ENCODE data around the gene IRF2BP2.

IRF2BP2 gene

DNA sequence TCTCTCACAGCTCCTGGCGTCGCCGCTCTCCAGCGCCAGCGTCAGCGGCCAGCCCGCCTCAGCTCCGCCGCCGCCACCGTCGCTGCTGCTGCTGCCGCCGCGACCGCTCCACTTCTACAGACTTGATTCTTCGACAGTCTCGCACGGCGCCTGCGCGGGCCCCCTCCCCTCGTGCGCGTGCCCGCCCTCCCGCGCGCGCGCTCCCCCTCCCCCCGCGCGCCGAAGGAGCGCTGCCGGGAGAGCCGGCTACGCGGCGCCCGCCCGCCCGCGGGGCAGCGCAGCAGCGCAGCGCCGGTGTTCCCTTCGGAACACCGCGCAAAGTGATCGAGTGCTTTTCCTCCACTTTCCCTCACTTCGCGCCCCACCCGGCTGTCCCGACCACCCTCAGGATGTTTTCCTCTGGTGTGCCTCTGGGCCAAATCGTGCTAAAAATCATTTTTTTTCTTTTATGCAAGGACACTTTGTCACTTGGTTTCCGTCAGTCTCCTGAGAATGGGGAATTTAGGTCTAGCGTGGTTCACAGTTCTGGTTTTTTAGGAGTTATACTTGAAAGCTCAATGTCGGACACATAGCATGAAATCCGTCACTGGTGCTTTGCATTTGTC is at the start of gene IRF2BP2:
Gene IRF2BP2, minus strand, starts transcription at position 118 of the 605 bp plus-strand sequence. CDS start 684 bp downstream, outside the sequence.
- DNase-seq, result peak; percentile 70 to 97 (median 80)
- intact Hi-C loops (cut with DNase I), result loop anchor here (5.0 to 10.0 kb wide), 3 partner anchors 67 to 472 kb away; no protein-coding TSS in a partner anchor

DNA sequence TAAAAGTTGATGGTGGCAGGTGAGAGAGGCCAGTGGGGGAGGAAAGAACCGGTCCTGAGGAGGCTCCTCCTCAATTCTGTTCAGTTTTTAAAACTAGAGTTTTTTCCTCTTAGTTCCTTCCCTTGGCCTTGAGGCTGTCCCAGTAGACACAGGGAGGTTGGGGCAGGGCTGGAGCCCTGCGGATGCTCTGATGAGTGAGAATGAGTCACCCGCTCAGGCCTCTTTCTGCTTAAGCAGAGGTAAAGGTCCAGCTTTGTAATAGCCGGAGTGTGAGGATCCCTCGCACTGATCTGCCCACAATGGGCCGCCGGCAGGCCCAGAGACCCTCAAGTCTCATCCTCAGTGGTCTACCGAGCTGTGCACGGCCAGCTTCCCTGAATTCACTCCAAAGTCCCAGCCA is 49.6 kb upstream of the IRF2BP2 start:
- no peak for DNase-seq
- intact Hi-C loops (cut with DNase I), result no loop called here

DNA sequence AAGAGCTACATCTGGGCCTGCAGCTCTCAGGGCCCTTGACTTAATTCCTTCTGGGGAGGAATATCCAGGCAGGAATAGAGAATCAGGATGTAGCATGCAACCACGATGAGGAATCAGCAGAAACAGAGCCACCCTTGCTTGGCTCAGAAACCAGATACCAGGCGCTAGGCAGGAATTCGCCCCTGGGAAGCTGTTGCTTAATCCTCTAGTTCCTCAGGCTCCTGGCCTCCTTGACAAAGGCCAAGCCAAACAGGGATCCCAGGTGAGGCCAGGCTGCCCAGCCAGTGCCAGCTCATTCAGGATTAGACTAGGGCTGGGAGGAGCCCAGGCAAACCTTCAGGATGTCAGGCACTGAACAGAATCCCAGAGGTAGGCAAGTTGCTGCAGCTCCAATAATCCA is 48.2 kb upstream of the IRF2BP2 start:
- no peak for DNase-seq
- intact Hi-C loops (cut with DNase I), result no loop called here

DNA sequence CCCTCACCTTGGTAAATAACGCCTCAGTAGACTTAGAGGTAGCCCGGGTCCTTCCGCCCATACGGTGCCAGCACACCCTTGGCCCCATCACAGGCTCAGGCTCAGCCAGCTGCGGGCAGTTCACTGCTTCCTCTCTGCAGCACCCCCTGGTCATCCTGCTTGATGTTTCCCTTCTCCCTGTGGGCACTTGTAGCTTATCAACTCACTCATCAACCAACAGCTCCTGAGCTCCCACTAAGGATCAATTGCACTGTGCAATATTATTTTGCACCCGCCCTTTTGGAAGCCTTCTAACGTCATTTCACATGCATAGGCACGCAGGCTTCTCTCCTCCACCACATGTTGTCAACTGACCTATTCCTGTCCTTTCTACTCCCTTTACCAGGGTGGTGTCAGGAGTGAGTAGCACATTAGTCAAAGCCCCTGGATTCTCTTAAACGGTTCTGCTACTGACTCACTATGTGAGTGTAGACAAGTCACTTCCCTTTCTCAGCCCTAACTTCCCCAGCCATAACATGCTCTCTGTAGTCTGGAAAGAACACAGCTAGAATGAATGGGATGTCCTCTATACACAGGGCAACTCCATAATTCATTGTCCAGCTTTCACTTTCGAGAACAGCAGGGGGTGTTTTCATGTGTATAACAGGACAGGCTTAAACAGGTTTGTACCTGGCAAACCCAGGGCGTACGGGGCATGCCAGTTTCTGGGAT is 47.1 kb upstream of the IRF2BP2 start:
- DNase-seq, result no peak
- intact Hi-C loops (cut with DNase I), result no loop called here

DNA sequence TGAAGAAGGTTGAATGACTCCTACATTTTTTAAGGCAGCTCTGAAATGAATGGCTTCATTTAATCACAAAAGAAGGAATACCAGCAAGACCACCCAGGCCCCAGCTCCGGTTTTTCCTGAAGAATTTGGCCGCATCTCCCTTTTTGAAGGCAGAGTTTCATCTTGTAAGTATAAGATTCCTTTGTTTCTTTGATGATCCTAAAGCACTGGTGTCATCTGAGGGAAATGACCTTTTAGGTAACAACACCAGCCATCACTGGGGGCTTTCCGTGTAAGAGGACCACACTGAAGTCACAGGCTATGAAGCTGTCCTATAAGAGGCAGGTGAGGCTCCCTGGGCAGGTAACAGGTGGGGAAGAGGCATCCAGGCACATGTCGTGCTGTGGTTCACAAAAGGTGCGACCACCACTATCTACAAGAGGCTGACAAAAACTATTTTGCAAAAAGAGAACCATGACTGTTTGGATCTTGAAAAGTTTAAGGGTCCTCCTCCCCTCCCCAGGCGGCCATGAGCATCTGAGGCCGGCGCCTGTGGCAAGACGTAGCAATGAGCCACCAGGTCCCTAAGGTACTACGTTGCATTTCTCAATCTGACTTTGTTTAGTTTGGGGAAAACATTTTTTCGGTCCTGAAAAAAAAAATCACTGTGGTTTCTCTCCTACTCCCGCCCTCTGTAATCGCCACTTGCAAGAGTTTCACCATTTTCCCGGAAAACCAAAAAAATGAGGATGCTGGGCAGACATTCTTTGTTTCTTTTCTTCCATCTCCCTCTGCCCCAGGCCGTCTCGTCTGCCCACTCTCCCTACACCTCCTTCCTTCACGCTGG is 46.3 kb upstream of the IRF2BP2 start:
- intact Hi-C loops (cut with DNase I), result no loop called here
- no peak for DNase-seq

DNA sequence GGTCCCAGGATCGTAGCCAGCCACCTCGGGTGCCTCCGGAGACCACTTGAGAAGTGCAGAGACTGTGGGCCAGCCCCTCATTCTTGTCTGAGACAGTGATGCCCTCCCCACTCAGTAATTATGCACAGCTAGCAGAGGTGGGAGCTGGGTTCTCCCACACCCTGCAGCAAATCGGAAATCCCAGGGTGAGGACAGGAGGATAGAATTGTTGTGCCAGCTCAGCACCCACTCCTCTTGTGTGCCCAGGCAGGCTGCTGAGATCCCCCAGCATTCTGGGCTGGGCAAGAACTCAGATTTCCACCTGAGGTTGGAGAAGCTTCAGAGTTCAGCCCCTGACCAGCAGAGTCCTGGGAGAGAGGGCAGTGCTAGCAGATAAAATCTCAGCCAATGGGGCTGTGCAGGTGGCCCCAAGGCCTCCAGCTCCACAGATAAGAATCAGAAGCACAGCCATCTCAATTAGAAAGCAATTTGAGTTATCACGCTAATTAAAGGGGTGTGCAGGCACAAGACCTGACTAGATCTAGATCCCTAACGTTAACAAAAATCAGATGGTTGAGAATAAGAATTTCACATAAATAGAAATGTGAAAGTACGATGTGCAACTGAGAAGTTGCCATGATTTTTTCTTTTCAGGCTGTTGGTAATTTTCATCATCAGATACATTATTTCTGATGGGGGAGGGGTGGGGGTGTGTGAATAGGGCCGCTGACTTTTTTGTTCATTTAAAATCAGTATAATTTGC is 45.5 kb upstream of the IRF2BP2 start:
- intact Hi-C loops (cut with DNase I), result no loop called here
- no peak for DNase-seq

DNA sequence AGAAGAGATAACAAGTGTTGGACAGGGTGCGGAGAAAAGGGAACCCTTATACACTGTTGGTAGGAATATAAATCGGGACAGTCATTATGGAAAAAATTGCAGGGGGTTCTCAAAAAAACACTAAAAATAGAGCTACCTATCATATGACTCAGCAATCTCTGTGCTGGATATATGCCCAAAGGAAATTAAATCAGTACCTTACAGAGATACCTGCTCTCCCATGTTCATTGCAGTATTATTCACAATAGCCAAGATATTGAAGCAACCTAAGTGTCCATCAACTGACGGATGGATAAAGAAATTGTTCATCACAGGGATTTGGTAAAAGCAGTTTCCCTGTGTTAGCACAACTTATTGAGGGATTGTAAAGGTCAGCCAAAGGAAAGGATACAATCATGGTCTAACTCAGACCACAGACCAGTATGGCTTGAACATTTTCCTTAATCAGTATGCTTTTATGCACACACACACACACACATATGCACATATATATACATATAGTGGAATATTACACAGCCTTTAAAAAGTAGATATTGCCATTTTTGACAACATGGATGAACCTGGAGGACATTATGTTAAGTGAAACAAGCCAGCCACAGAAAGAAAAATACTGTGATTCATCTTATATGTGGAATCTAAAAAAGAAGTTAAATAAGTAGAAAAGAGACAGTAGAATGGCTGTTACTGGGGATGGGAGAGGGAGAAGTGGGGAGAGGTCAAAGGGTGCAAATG is 44.2 kb upstream of the IRF2BP2 start:
- no peak for DNase-seq
- intact Hi-C loops (cut with DNase I), result no loop called here

DNA sequence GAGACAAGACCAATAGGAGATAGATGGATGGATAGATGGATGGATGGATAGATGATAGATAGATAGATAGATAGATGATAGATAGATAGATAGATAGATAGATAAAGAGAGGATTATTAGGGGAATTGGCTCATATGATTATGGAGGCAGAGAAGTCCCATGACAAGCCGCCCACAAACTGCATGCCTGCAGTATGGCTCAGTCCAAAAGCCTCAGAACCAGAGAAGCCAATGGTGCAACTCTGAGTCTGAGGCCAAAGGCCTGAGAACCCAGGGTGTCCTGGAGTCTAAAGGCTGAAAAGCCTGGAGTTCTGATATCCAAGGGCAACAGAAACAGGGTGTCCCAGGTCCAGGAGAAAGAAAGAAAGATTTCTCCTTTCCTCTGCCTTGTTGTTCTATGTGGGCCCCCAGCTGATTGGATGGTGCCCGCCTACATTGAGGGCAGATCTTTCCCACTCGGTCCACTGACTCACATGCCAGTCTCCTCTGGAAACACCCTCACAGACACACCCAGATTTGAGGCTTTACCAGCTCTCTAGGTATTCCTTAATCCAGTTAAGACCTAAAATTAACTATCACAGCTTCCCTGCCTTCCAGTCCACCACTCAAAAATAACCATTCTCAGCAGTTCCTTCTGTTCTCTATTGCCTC is 39.6 kb upstream of the IRF2BP2 start:
- no peak for DNase-seq
- intact Hi-C loops (cut with DNase I), result no loop called here

DNA sequence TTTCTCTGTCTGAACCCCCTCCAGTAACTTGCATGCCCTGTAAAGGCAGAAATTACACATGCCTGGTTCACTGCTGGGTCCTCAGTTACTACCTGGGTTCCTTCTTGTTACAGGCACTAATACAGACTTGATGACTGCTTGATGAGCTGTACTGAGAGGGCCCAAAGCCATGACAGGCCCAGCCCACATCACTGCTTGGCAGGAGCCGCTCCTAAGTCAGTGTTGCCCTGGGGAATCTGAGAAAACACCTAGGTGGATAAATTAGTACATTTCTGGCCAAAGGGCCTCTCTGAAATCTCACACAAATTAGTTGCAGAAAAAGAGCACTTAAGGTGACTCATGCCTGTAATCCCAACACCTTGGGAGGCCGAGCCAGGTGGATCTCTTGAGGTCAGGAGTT is 37.8 kb upstream of the IRF2BP2 start:
- DNase-seq, result no peak
- intact Hi-C loops (cut with DNase I), result no loop called here

DNA sequence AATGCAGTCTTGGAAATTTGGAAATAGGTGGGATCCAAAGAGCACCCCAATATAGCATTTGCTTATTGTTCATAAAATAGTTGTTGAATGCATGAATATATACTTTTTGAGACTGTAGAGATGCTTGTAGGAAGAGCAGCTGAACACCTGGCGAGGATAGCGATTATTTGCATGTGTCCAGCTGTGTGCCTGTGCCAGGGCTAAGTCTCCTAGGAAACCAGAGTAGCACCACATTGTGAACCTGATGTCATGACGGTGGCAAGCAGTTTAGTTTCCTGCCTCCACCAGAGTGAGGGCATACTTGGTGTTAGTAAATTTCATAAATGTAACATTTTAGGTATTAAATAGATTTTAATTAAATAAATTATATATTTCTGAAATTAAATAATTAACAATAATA is 37.3 kb upstream of the IRF2BP2 start:
- intact Hi-C loops (cut with DNase I), result no loop called here
- DNase-seq, result no peak

DNA sequence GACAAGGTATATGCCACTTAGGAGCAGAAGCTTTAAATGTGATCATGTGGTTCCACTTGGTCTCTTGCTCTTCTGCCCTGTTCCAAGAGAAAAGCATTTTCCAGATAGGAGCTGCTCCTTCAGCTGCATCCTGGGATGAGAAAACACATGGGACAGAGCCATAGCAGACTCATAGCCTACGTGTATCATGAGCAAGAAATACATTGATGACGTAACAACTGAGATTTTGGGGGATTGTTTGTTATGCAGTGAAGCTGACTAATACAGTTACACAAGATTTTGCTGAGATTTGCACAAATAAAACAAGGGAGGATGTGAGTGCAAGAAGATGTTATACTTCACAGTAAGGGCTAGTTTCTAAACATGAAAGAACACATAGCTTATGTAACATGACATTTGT is 36.0 kb upstream of the IRF2BP2 start:
- no peak for DNase-seq
- intact Hi-C loops (cut with DNase I), result no loop called here

DNA sequence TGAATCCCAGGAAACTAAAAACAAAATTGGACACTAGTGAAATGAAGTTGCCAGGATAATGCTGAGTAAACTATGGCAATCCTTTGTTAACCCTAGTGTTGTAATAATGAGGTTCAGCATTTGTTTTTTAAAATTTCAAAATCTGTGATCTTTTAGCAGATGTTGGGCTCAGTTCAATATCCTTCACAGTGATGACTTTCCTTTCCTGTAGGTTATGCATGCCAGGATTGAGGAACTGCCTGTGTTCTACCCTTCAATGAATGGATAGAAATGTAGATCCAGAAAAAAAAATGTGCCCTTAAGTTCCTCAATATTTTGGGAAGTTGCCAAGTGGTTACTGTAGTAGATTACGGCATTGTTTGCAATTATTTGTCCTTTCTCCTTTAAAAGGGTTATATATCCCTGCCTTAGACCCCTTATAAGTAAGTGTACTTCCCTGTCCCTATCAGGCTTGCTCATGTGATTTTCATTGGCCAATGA is 35.5 kb upstream of the IRF2BP2 start:
- intact Hi-C loops (cut with DNase I), result no loop called here
- DNase-seq, result no peak

DNA sequence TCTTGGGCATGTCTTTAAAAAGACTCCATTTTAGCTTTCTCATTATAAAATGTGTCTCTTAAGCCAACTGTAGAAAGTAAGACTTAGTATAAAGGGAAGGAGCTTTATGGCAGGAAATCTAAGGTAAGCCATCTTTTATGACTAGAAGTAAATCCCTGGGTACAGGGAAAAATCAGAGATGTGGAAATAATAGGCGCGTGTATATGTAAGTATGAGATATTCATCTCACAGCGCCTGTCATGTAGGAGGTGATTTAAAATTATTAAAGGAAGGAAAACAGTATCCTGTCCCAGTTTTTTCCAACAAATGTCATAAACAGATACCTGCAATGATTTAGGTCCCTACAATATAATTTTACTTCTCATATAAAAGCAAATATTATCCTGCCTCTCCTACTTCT is 35.0 kb upstream of the IRF2BP2 start:
- no peak for DNase-seq
- intact Hi-C loops (cut with DNase I), result no loop called here

DNA sequence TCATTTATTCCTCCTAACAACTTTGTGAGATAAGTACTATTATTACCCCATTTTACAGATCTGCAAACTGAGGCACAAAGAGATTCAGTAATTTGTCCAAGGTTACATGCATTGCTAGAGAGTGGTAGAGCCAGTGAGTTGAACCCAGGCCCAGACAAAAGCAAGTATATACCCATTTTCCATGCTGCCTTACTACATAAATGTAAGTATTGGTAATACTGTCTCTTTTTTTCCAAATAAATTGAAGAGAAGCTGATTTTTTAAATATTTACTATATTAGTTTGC is 33.8 kb upstream of the IRF2BP2 start:
- intact Hi-C loops (cut with DNase I), result no loop called here
- DNase-seq, result no peak

DNA sequence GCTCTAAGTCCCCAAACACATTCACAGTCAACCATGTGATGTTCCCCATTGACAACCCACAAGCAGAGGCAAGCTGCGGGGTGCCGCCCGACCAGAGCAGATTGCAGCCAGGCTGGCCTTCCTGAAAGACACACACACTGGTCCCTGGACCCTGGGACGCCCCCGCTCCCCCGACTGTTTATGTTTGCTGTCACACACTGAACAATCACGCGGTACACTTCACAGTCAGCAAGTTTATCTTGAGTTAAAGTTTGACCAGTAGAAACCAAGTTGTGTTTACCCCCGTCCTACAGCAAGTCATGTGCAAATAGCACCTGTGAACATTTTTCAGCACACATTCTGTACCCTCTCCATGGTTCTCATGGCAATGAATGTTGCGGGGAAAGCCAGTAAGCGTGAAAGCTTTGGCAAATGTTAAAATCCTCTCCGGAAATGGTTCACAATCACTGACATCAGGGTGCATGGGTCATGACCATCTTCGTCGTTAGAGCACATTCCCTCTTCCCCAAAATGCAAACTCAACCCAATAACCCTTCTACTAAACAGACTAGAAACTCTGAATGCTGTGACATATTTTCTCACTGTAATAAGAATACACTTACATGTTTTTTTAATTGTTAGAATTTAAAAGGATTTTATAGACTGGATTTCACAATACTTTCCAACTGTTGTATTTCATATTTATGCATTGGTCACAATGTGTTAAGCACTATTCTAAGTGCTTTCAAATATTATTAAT is 33.3 kb upstream of the IRF2BP2 start:
- DNase-seq, result no peak
- intact Hi-C loops (cut with DNase I), result no loop called here

DNA sequence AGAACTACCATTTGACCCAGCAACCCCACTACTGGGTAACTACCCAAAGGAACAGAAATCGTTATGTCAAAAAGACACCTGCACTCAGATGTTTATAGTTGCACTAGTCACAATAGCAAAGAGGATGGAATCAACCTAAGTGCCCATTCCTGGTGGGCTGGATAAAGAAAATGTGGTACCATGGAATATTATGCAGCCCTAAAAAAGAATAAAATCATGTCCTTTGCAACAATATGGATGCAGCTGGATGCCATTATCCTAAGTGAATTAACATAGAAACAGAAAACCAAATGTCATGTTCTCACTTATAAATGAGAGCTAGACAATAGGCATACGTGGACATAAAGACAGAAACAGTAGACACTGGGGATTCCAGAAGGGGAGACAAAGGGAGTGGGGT is 32.5 kb upstream of the IRF2BP2 start:
- DNase-seq, result no peak
- intact Hi-C loops (cut with DNase I), result no loop called here

DNA sequence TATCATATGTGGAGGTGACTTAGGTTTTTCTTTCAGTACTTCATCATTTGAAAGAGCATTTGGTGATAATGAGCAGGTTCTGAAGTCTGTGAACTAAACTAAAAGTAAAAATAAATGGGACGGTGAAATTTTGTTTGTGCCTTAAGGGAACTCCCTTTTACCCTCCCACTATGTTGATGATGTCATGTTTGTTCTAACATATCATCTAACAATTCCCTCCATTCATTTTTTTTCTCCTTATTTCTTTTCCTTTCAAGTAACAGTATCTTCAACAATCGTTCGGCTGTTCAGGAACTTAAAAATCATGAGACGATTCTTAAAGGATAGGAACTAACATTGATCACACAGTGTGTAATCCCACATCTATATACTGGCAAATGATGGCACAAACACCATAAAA is 30.0 kb upstream of the IRF2BP2 start:
- DNase-seq, result no peak
- intact Hi-C loops (cut with DNase I), result no loop called here

DNA sequence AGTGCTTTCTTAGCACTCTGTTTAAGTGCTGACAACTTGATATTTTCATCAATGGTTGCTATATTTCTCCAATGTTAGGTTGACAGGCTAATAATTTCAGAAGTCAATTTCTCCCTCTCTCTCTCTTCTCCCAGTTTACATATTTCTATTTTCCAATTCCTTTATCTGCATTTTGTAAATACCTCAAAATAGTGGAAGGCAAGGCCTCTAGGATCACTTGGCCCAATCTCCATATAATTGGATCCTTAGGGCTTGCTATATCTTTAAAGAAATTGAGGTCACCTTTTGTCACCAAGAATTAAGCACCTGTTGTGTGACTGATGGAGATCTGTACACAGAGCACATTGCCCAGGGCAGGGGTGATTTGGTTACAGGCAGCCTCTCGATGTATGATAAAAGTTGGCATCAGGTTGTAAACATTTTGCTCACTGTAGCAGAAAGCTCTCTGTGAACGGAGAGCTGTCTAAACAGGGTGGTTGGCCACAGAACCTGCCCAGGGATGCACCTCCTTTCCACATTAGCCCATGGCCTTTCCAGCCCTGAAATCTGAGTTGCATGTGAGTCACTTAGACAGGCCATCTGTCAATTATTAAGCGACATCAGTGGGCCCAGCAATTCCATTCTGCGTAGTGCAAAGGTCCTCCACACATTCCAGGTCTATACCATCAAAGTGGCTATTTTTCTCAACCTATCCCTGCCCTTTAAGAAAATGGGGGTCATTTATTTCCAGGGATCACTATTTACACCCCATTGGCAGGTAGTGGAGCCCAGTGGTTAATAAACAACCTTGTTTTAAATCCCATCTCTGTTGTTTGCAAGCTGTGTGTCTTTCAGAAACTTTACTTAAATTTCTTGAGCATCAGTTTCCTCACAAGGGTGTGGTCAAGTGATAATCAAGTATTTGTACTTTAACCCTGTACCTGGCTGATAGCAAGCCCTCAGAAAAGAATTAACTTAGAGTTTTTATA is 29.1 kb upstream of the IRF2BP2 start:
- intact Hi-C loops (cut with DNase I), result no loop called here
- DNase-seq, result no peak
